ENCODE measurements around the gene MEIOB. TPM values are rescaled to one million over a fixed set of nuclear protein-coding genes. Genes with fewer than 3 reads are reported as not detected.

Gene MEIOB
- total RNA-seq, 3 donors from 2014 or later: 0.24 to 0.34 (median 0.28) TPM

- no peaks in the 10 kb centered on the region for H3K36me3 Mint-ChIP-seq (ENCODE audit: insufficient read depth)
- H3K4me1 Mint-ChIP-seq (ENCODE audit: low read depth): no peaks in the 10 kb centered on the region
- no peak overlapping the region for H3K4me3 Mint-ChIP-seq
- no peak for DNase-seq
- H3K9me3 Mint-ChIP-seq: no peaks in the 10 kb centered on the region
- ATAC-seq: no peak
- no peaks in the 10 kb centered on the region for H3K27me3 Mint-ChIP-seq (ENCODE audit: low read depth)
Measured at GRCh38 chr16:1839554-1839953, 32.4 kb downstream of the MEIOB start.

- Mint-ChIP-seq H3K27me3 (ENCODE audit: low read depth) (no peaks in the 10 kb centered on the region), H3K4me3 (no peak overlapping the region), H3K4me1 (ENCODE audit: low read depth) (peaks cover 5% of the 10 kb centered on the region), H3K36me3 (ENCODE audit: insufficient read depth) (peaks cover 6% of the 10 kb centered on the region), H3K9me3 (no peaks in the 10 kb centered on the region)
- no peak for DNase-seq
- ATAC-seq: no peak
Measured at GRCh38 chr16:1834096-1834495, 37.9 kb downstream of the MEIOB start.

GRCh38 chr16:1832838-1833454, 39.0 kb downstream of the MEIOB start:
- ATAC-seq (peak in 1 of 2 donors; percentile 23), DNase-seq (no peak)
- Mint-ChIP-seq H3K36me3 (ENCODE audit: insufficient read depth) (peaks cover 6% of the 10 kb centered on the region), H3K4me3 (no peak overlapping the region), H3K9me3 (no peaks in the 10 kb centered on the region), H3K4me1 (ENCODE audit: low read depth) (peaks cover 10% of the 10 kb centered on the region), H3K27me3 (ENCODE audit: low read depth) (no peaks in the 10 kb centered on the region)

DNA sequence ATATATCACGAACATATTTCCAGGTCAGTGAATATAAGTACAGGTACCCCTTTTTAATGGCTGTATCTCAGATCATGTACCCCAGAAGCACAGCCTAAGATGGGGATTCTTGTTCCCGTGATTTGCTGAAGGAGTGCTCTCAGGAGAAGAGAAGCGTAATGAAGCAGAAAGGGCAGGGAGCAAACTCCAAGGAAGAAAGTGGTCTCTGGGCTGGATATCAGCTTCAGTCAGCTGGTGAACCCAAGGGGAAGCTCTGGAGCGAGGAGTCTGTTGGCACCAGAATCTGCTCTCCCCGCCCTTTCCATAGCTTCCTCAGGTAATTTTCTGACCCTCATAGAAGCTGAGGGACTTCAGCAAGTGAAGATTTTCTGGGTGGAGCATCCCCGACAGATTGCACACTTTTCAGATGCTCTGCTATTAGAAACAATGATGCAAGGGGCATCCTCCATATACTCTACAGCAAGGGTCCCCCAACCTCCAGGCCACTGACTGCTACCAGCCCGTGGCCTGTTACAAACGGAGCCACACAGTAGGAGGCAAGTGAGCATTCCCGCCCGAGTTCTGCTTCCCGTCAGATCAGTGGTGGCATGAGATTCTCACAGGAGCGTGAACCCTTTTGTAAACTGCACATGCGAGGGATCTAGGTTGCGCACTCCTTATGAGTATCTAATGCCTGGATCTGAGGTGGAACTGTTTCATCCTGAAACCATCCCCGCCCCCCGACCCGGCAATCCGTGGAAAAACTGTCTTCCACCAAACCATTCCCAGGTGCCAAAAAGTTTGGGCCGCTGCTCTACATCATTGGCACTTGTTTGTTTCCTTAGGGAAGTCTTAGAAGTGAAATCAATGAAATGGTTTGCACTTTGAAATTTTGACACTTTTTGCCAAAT, 40.5 kb downstream of the MEIOB start:
- Mint-ChIP-seq H3K4me1 (ENCODE audit: low read depth) (peaks cover 17% of the 10 kb centered on the region), H3K9me3 (no peaks in the 10 kb centered on the region)
- no peak for DNase-seq

GRCh38 chr16:1830213-1830612, 41.8 kb downstream of the MEIOB start:
- H3K4me3 Mint-ChIP-seq: no peak overlapping the region
- H3K4me1 Mint-ChIP-seq (ENCODE audit: low read depth): peaks cover 24% of the 10 kb centered on the region
- no peaks in the 10 kb centered on the region for H3K9me3 Mint-ChIP-seq
- ATAC-seq (no peak), DNase-seq (no peak)
- no peaks in the 10 kb centered on the region for H3K27me3 Mint-ChIP-seq (ENCODE audit: low read depth)
- H3K36me3 Mint-ChIP-seq (ENCODE audit: insufficient read depth): peaks cover 6% of the 10 kb centered on the region

More for the DNA sequence above, 40.5 kb downstream of the MEIOB start:
- ATAC-seq: no peak
- H3K36me3 Mint-ChIP-seq (ENCODE audit: insufficient read depth): peaks cover 6% of the 10 kb centered on the region
- no peak overlapping the region for H3K4me3 Mint-ChIP-seq
- no peaks in the 10 kb centered on the region for H3K27me3 Mint-ChIP-seq (ENCODE audit: low read depth)

- Mint-ChIP-seq H3K4me1 (ENCODE audit: low read depth) (peaks cover 33% of the 10 kb centered on the region), H3K27me3 (ENCODE audit: low read depth) (no peaks in the 10 kb centered on the region), H3K36me3 (ENCODE audit: insufficient read depth) (peaks cover 6% of the 10 kb centered on the region), H3K9me3 (no peaks in the 10 kb centered on the region), H3K4me3 (peak overlapping the region; percentile 94)
- DNase-seq (no peak), ATAC-seq (no peak)
Measured at GRCh38 chr16:1828645-1829410, 43.1 kb downstream of the MEIOB start.

DNA sequence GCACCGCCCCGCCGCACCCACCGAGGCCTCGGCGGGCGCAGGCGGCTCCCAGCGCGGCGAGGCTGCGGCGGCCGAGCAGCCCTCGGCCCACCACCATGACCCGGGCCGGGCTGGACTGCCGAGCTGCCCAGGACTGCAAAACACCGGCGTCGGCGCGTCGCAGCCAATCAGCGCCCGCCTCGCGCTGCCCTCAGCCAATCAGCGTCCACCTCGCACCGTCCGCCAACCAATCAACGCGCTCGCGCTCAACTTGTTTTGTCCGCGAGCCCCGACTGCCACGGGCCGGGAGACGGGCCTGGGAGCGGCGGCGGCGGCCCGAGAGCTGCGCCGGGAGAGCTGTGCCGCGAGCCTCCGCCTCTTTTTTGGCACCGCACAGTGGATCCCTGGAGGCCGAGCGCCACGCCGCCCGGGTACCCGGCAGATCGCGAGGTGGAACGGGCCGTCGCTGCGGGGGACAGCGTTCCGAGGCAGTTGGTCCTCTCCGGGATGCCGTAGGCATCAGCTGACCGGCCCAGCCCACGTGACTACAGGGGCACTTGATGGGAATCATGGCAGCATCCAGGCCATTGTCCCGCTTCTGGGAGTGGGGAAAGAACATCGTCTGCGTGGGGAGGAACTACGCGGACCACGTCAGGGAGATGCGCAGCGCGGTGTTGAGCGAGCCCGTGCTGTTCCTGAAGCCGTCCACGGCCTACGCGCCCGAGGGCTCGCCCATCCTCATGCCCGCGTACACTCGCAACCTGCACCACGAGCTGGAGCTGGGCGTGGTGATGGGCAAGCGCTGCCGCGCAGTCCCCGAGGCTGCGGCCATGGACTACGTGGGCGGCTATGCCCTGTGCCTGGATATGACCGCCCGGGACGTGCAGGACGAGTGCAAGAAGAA, 45.0 kb downstream of the MEIOB start, which contains the start of the genes FAHD1 and HAGH:
Gene FAHD1, plus strand, starts transcription at position 516 of the 883 bp plus-strand sequence. Its CDS starts 33 bp downstream, at position 549.
Gene HAGH, minus strand, starts transcription at position 135 of the 883 bp plus-strand sequence. Its CDS starts 38 bp downstream, at position 97.
- H3K27me3 Mint-ChIP-seq (ENCODE audit: low read depth): no peaks in the 10 kb centered on the region
- DNase-seq: peak; percentile 85
- H3K4me3 Mint-ChIP-seq: peak within 1 kb of the TSS; percentile 94
- peaks cover 36% of the 10 kb centered on the region for H3K4me1 Mint-ChIP-seq (ENCODE audit: low read depth)
- ATAC-seq: peak; percentile 86 to 88
- no peaks in the 10 kb centered on the region for H3K9me3 Mint-ChIP-seq
- H3K36me3 Mint-ChIP-seq (ENCODE audit: insufficient read depth): peaks cover 4% of the 10 kb centered on the region

GRCh38 chr16:1825864-1826690, 45.9 kb downstream of the MEIOB start:
- H3K4me3 Mint-ChIP-seq: peak overlapping the region; percentile 81
- no peaks in the 10 kb centered on the region for H3K27me3 Mint-ChIP-seq (ENCODE audit: low read depth)
- H3K9me3 Mint-ChIP-seq: no peaks in the 10 kb centered on the region
- DNase-seq: peak; percentile 59
- ATAC-seq: peak; percentile 82 to 86
- H3K36me3 Mint-ChIP-seq (ENCODE audit: insufficient read depth): peaks cover 4% of the 10 kb centered on the region
- peaks cover 36% of the 10 kb centered on the region for H3K4me1 Mint-ChIP-seq (ENCODE audit: low read depth)

DNA sequence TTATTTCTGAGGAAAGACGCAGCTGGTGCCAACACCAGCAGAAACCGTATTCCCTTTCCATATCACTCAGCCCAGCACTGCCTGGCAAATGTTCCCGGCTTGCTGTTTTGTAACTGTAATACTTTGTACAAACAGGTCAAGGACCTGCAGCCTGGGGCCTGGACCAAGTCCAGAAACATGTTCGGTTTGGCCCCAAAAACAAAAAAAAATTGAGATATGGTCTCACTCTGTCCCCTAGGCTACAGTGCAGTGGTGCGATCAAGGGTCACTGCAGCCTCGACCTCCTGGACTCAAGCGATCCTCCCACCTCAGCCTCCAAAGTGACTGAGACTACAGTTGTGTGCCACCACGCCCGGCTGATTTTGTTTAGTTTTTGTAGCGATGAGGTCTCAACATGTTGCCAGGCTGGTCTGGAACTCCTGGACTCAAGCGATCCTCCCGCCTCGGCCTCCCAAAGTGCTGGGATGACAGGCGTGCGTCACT, 46.5 kb downstream of the MEIOB start:
- ATAC-seq: no peak
- Mint-ChIP-seq H3K9me3 (no peaks in the 10 kb centered on the region), H3K4me3 (peak overlapping the region; percentile 81), H3K4me1 (ENCODE audit: low read depth) (peaks cover 36% of the 10 kb centered on the region), H3K27me3 (ENCODE audit: low read depth) (no peaks in the 10 kb centered on the region), H3K36me3 (ENCODE audit: insufficient read depth) (no peaks in the 10 kb centered on the region)
- no peak for DNase-seq

DNA sequence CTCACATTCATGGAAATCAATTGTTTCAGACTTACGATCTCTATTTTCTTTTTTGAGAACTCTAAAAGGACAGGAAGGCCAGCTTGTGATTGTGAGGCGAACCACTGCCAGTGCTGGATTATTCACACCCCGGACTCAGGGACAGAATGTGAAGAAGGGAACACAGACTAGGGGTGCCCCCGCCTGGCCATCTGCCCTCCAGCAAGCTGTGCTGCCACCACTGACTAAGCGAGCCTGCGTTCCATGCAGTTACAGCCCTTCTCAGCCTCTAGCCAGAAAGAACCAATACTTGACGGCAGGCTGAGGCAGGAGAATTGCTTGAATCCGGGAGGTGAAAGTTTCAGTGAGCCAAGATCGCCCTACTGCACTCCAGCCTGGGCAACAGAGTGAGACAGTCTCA, 48.1 kb downstream of the MEIOB start:
- no peak overlapping the region for H3K4me3 Mint-ChIP-seq
- DNase-seq: no peak
- H3K27me3 Mint-ChIP-seq (ENCODE audit: low read depth): no peaks in the 10 kb centered on the region
- no peak for ATAC-seq
- peaks cover 2% of the 10 kb centered on the region for H3K36me3 Mint-ChIP-seq (ENCODE audit: insufficient read depth)
- H3K4me1 Mint-ChIP-seq (ENCODE audit: low read depth): peaks cover 28% of the 10 kb centered on the region
- no peaks in the 10 kb centered on the region for H3K9me3 Mint-ChIP-seq

DNA sequence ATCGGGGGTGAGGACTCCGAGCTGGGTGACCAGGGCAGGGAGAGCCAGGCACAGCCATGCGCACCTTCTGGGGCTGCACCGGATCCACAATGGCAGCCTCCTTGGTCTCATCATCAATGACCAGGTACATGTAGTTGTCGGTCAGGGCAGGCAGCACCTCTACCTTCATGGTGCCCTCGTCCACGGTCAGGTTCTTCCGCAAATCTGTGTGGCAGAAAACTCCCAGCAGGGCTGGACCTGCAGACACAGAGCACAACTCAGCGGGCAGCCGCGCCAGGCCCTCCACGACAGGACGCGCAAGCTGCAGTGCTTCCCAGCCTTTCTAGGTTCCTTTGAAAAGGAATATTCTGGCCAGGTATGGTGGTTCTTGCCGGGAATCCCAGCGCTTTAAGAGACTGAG, 49.2 kb downstream of the MEIOB start:
- H3K9me3 Mint-ChIP-seq: no peaks in the 10 kb centered on the region
- H3K4me1 Mint-ChIP-seq (ENCODE audit: low read depth): peaks cover 26% of the 10 kb centered on the region
- ATAC-seq (no peak), DNase-seq (no peak)
- peaks cover 2% of the 10 kb centered on the region for H3K36me3 Mint-ChIP-seq (ENCODE audit: insufficient read depth)
- H3K27me3 Mint-ChIP-seq (ENCODE audit: low read depth): no peaks in the 10 kb centered on the region
- no peak overlapping the region for H3K4me3 Mint-ChIP-seq

- Mint-ChIP-seq H3K9me3 (no peaks in the 10 kb centered on the region), H3K4me3 (no peak overlapping the region), H3K27me3 (ENCODE audit: low read depth) (no peaks in the 10 kb centered on the region)
Measured at GRCh38 chr16:1821861-1822611, 49.9 kb downstream of the MEIOB start.

More at GRCh38 chr16:1821861-1822611, 49.9 kb downstream of the MEIOB start:
- DNase-seq (no peak), ATAC-seq (no peak)
- Mint-ChIP-seq H3K36me3 (ENCODE audit: insufficient read depth) (peaks cover 2% of the 10 kb centered on the region), H3K4me1 (ENCODE audit: low read depth) (peaks cover 19% of the 10 kb centered on the region)

Measured in activated T-cell treated with anti-CD3 and anti-CD28 coated beads, Interleukin-2, amount 50 U/mL, for 4 hours (primary cell).